Measurements from ENCODE around the gene SLC17A9. TPM values are rescaled to one million over a fixed set of nuclear protein-coding genes. Genes with fewer than 3 reads are reported as not detected.

SLC17A9 gene
- total RNA-seq, 3 donors from 2014 or later, result 6.8 to 16.1 (median 13.3) TPM

- Mint-ChIP-seq H3K27me3 (ENCODE audit: low read depth) (no peaks in the 10 kb centered on the region), H3K4me1 (ENCODE audit: low read depth) (peaks cover 6% of the 10 kb centered on the region), H3K9me3 (no peaks in the 10 kb centered on the region), H3K4me3 (no peak overlapping the region), H3K36me3 (ENCODE audit: insufficient read depth) (no peaks in the 10 kb centered on the region)
- DNase-seq, result no peak
- no peak for ATAC-seq
These were observed 10.5 kb downstream of the SLC17A9 start for GRCh38 chr20:62962891-62963613.

DNA sequence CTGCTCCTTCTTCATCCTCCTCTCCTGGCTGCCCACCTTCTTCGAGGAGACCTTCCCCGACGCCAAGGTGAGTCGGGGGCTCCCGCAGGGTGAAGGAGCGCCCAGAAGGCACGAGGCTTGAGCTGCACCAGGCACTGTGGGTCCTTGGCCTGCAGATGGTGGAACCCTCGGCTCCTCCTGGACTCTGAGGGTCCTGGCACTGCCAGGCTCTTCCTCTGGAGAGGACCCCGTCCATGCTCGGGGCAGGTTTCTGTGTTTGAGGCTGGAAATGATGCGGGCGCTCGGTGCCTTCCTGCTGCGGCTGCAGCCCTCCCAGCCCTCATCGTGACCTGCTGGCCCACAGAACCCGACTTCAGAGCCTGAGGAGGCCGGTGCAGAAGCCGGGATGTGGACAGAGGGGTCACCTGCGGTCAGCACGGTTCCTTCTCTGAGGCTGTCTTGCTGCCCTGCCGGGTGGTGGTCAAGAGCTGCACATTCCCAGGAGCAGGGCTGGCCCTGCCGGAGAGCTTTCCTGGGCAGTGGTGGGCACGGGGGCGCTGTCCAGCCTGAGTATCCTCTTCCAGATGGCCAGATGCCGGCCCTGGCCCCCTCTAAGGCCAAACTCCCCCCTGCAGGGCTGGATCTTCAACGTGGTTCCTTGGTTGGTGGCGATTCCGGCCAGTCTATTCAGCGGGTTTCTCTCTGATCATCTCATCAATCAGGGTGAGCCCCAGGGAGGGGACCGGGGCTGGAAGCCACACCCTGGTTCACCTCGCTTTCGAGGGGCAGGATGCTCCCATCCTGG lies 11.3 kb downstream of the SLC17A9 start:
- H3K4me1 Mint-ChIP-seq (ENCODE audit: low read depth), result peaks cover 6% of the 10 kb centered on the region
- H3K4me3 Mint-ChIP-seq, result no peak overlapping the region
- H3K36me3 Mint-ChIP-seq (ENCODE audit: insufficient read depth), result no peaks in the 10 kb centered on the region
- no peaks in the 10 kb centered on the region for H3K27me3 Mint-ChIP-seq (ENCODE audit: low read depth)
- no peak for ATAC-seq
- no peaks in the 10 kb centered on the region for H3K9me3 Mint-ChIP-seq
- DNase-seq, result no peak

DNA sequence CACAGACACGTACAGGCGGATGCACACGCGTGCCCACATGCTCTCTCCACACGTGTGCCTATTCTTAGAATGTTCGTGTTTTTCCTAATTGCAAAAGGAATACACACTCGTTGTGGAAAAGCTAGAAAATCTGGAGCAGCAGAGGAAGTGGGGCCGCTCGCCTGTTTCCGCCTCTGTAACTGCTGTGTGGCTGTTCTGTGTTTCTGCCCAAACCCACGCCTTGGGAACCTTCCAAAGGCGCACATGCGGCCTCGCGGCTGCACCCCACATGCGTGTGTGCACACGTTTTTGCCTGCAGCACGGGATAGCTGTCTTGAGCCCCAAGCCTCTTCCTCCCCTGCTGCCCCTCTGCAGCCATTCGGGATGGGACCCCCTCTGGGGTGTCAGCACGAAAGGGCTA lies 12.2 kb downstream of the SLC17A9 start:
- ATAC-seq, result no peak
- H3K4me1 Mint-ChIP-seq (ENCODE audit: low read depth), result peaks cover 4% of the 10 kb centered on the region

GRCh38 chr20:62965363-62965771 lies 12.9 kb downstream of the SLC17A9 start:
- DNase-seq (no peak), ATAC-seq (no peak)
- Mint-ChIP-seq H3K27me3 (ENCODE audit: low read depth) (peaks cover 3% of the 10 kb centered on the region), H3K9me3 (no peaks in the 10 kb centered on the region), H3K36me3 (ENCODE audit: insufficient read depth) (no peaks in the 10 kb centered on the region), H3K4me1 (ENCODE audit: low read depth) (no peaks in the 10 kb centered on the region), H3K4me3 (no peak overlapping the region)

More for the DNA sequence above, 12.2 kb downstream of the SLC17A9 start:
- DNase-seq, result no peak
- Mint-ChIP-seq H3K27me3 (ENCODE audit: low read depth) (no peaks in the 10 kb centered on the region), H3K9me3 (no peaks in the 10 kb centered on the region), H3K4me3 (no peak overlapping the region), H3K36me3 (ENCODE audit: insufficient read depth) (no peaks in the 10 kb centered on the region)

GRCh38 chr20:62966212-62967148 lies 14.0 kb downstream of the SLC17A9 start:
- DNase-seq (no peak), ATAC-seq (no peak)
- Mint-ChIP-seq H3K4me1 (ENCODE audit: low read depth) (peaks cover 2% of the 10 kb centered on the region), H3K9me3 (no peaks in the 10 kb centered on the region), H3K36me3 (ENCODE audit: insufficient read depth) (no peaks in the 10 kb centered on the region), H3K27me3 (ENCODE audit: low read depth) (peaks cover 8% of the 10 kb centered on the region), H3K4me3 (no peak overlapping the region)

- H3K27me3 Mint-ChIP-seq (ENCODE audit: low read depth), result peaks cover 14% of the 10 kb centered on the region
- ATAC-seq, result no peak
- H3K4me3 Mint-ChIP-seq, result no peak overlapping the region
- no peaks in the 10 kb centered on the region for H3K9me3 Mint-ChIP-seq
- H3K4me1 Mint-ChIP-seq (ENCODE audit: low read depth), result peaks cover 8% of the 10 kb centered on the region
- no peak for DNase-seq
- no peaks in the 10 kb centered on the region for H3K36me3 Mint-ChIP-seq (ENCODE audit: insufficient read depth)
These were observed 14.6 kb downstream of the SLC17A9 start for GRCh38 chr20:62967149-62967501.

DNA sequence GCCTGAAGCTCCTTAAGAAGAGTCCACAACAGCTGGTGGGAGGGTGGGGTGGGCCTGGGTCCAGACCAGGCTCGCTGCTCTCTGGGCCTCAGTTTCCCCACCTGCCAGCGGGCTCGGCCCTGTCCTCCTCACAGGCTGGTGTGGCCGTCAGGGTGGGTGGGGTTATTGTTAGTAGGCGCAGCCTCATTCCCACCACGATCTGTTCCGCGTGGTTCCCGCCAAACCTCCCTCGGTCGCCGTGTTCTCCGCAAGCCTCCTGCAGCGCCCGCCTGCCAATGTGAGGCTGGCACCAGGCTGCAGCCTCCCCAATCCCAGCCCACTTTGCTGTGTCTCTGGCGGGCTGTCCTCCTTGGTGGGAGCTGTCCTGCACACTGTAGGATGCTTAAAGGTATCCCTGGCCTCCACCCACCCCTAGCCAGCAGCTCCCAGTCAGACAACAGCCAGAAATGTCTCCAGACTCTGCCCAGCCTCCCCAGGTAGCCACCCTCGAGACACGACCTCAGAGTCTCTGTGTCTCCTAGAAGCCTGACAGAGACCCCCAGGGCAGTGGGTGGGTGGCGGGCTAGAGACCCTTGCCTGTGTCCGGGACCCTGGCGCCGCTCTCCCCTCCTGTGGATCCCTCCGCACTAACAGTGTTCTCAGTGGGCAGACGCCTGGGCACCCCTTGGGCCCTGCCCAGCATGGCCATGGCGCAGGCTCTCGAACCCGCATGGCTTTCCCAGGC lies 15.3 kb downstream of the SLC17A9 start:
- peaks cover 12% of the 10 kb centered on the region for H3K4me1 Mint-ChIP-seq (ENCODE audit: low read depth)
- no peak overlapping the region for H3K4me3 Mint-ChIP-seq
- DNase-seq (no peak), ATAC-seq (no peak)
- no peaks in the 10 kb centered on the region for H3K36me3 Mint-ChIP-seq (ENCODE audit: insufficient read depth)
- H3K9me3 Mint-ChIP-seq, result no peaks in the 10 kb centered on the region
- peaks cover 18% of the 10 kb centered on the region for H3K27me3 Mint-ChIP-seq (ENCODE audit: low read depth)

GRCh38 chr20:62968378-62969178 lies 16.1 kb downstream of the SLC17A9 start:
- Mint-ChIP-seq H3K9me3 (no peaks in the 10 kb centered on the region), H3K36me3 (ENCODE audit: insufficient read depth) (no peaks in the 10 kb centered on the region), H3K4me3 (no peak overlapping the region), H3K4me1 (ENCODE audit: low read depth) (peaks cover 12% of the 10 kb centered on the region), H3K27me3 (ENCODE audit: low read depth) (peaks cover 22% of the 10 kb centered on the region)
- ATAC-seq, result no peak
- DNase-seq, result no peak

- DNase-seq, result no peak
- ATAC-seq, result no peak
- peaks cover 29% of the 10 kb centered on the region for H3K27me3 Mint-ChIP-seq (ENCODE audit: low read depth)
- H3K9me3 Mint-ChIP-seq, result no peaks in the 10 kb centered on the region
- H3K36me3 Mint-ChIP-seq (ENCODE audit: insufficient read depth), result no peaks in the 10 kb centered on the region
- no peak overlapping the region for H3K4me3 Mint-ChIP-seq
- peaks cover 12% of the 10 kb centered on the region for H3K4me1 Mint-ChIP-seq (ENCODE audit: low read depth)
These were observed 16.8 kb downstream of the SLC17A9 start for GRCh38 chr20:62969179-62969760.

DNA sequence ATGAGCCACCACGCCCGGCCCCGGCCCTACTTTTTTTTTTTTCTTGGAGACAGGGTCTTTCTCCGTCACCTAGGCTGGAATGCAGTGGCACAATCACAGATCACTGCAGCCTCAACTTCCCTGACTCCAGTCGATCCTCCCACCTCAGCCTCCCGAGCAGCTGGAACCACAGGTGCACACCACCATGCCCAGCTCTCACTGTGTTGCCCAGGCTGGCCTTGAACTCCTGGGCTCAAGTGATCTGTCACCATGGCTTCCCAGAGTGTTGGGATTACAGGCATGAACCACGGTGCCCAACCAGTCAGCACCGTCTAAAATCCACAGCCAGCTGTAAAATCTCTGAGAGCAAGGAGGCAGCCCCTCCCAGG lies 17.4 kb downstream of the SLC17A9 start:
- ATAC-seq, result no peak
- Mint-ChIP-seq H3K4me3 (no peak overlapping the region), H3K36me3 (ENCODE audit: insufficient read depth) (no peaks in the 10 kb centered on the region), H3K4me1 (ENCODE audit: low read depth) (peaks cover 12% of the 10 kb centered on the region), H3K27me3 (ENCODE audit: low read depth) (peaks cover 36% of the 10 kb centered on the region), H3K9me3 (no peaks in the 10 kb centered on the region)
- DNase-seq, result no peak

DNA sequence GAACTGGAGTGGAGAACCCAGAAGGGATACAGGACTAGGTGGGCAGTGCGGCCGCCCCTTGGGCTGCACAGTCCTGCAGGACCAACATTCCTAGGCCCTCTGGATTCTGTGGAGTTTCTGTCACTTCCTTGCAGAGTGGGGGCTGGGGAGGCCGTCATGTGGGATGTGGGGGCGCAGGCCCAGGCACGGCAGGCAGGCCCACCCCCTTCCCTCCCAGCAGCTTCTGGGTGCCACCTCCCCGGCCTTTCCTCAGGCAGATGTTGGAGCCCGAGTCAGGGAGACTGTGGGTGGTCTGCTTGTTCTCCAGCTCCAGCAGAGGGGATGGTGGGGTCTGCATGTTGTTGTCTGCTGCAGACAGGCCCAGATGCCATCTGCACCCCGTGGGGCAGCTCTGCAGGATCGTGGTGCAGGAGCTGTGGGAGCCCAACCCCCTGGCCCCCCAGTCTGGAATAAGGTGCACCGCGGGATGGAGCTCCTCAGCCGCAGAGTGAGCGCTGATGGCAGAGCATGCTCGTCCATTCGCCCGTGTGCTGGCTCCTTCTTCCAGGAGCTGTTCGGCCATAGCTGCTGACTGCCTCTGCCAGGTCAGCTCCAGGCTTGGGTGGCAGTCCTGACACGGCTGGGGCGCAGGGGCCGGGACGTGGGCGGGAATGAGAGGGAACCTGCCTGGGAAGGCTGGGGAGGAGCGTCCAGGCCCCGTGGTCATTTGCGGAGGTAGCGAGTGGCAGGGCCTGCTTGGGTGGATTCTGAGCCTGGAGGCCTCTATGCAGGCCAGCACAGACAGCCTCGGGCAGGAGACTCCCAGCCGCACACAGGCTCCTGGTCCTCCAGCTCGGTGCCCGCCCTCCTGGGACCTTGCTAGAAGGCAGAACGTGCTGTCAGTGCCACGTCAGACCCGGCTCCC lies 18.1 kb downstream of the SLC17A9 start:
- no peaks in the 10 kb centered on the region for H3K9me3 Mint-ChIP-seq
- no peak for DNase-seq
- H3K4me3 Mint-ChIP-seq, result no peak overlapping the region

GRCh38 chr20:62971211-62971949 lies 18.9 kb downstream of the SLC17A9 start:
- ATAC-seq (no peak), DNase-seq (no peak)
- no peaks in the 10 kb centered on the region for H3K36me3 Mint-ChIP-seq (ENCODE audit: insufficient read depth)
- no peaks in the 10 kb centered on the region for H3K9me3 Mint-ChIP-seq
- no peak overlapping the region for H3K4me3 Mint-ChIP-seq
- H3K4me1 Mint-ChIP-seq (ENCODE audit: low read depth), result peaks cover 13% of the 10 kb centered on the region
- peaks cover 41% of the 10 kb centered on the region for H3K27me3 Mint-ChIP-seq (ENCODE audit: low read depth)

More for the DNA sequence above, 18.1 kb downstream of the SLC17A9 start:
- ATAC-seq, result no peak
- H3K36me3 Mint-ChIP-seq (ENCODE audit: insufficient read depth), result no peaks in the 10 kb centered on the region
- H3K4me1 Mint-ChIP-seq (ENCODE audit: low read depth), result peaks cover 12% of the 10 kb centered on the region
- H3K27me3 Mint-ChIP-seq (ENCODE audit: low read depth), result peaks cover 38% of the 10 kb centered on the region
